AG09319 (cell line): ENCODE results near the gene MOCOS.
A peak's percentile ranks its signal among the peaks of the same experiment; 100 is the strongest.

ENCODE experiments used
- DNase-seq: peaks from one replicate; pipeline ENCODE4 v3.0.0-alpha.2; 2010; ENCODE audit warnings: low read depth; ENCODE audit errors: extremely low read depth
- TF ChIP-seq, protein P1 (sequence below): IDR thresholded peaks from 2 replicates; pipeline ENCODE4 v1.5.1; 2011; ENCODE audit warnings: low read depth, mild to moderate bottlenecking, inconsistent platforms, low read length, moderate library complexity

MOCOS gene

DNA sequence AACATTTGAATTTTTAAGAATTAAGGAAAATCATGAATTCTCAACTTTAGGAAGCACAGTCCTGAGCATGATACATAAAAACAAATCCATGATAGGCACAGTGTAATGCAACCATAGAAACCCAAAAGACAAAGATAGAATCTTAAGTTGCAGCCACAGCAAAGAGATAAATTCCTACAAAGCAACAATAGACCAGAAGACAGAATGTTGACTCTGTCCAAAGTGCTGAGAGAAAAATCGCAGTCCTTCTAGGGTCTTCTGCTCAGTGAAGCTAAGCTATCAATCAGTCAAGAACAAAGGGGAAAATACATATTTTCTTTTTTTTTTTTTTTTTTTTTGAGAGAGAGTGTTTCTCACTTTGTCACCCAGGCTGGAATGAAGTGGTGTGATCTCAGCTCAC, 88.3 kb downstream of the MOCOS start:
- DNase-seq: no peak
- TF ChIP-seq, protein P1, sequence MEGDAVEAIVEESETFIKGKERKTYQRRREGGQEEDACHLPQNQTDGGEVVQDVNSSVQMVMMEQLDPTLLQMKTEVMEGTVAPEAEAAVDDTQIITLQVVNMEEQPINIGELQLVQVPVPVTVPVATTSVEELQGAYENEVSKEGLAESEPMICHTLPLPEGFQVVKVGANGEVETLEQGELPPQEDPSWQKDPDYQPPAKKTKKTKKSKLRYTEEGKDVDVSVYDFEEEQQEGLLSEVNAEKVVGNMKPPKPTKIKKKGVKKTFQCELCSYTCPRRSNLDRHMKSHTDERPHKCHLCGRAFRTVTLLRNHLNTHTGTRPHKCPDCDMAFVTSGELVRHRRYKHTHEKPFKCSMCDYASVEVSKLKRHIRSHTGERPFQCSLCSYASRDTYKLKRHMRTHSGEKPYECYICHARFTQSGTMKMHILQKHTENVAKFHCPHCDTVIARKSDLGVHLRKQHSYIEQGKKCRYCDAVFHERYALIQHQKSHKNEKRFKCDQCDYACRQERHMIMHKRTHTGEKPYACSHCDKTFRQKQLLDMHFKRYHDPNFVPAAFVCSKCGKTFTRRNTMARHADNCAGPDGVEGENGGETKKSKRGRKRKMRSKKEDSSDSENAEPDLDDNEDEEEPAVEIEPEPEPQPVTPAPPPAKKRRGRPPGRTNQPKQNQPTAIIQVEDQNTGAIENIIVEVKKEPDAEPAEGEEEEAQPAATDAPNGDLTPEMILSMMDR: no peak

DNA sequence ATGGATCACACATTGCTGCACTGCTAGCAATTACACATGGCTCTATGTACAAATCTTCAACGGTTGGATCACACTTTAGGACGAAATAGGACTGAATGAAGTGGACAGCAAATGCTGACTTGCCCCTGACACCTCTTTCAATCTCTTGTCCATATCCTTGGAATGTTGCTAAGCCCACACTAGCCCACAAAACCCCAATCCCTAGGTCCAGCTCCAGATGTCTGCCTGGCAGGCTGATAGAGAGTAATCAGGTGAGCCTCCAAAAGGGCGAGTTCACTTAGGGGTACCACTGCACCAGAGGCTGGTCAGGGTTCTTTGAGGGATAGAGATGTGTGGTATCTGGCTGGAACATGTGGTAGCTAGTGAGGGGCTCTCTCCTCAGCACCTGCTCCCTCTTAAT, 91.7 kb downstream of the MOCOS start:
- TF ChIP-seq, protein P1: no peak
- no peak for DNase-seq

DNA sequence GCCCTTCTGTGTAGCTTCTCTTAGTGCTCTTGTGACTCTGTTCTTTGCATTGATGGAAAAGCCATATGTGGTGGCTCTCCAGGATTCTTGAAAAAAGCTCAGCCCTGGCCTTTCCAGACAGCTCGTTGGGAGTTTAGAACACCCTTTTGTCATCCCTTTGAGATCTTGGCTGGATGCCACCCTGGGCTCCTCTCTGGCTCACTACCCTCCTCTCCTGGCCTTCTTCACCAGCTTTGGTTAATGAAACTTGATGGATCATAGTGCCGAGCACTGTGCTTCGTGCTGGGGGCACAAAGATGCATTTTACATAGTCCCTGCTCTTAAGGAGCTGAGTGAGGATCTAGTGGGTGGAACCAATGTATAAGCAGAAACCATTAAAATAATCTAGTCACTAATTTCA, 94.6 kb downstream of the MOCOS start:
- DNase-seq: no peak
- TF ChIP-seq, protein P1: no peak

DNA sequence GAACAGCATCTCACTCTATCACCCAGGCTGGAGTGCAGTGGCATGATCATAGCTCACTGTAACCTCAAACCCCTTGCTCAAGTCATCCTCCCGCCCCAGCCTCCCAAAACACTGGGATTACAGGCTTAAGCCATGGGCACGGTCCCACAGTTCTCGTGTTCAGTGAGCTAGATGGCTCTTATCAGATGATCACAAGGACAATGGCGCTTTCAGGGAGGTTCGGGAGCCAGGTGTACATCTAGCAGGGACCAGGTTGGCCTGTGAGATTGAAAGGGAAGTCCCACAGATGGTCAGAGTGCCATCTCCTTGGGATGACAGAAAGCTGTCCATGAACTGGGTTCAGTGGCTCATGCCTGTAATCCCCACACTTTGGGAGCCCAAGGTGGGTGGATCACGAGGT, 96.2 kb downstream of the MOCOS start:
- no peak for DNase-seq

DNA sequence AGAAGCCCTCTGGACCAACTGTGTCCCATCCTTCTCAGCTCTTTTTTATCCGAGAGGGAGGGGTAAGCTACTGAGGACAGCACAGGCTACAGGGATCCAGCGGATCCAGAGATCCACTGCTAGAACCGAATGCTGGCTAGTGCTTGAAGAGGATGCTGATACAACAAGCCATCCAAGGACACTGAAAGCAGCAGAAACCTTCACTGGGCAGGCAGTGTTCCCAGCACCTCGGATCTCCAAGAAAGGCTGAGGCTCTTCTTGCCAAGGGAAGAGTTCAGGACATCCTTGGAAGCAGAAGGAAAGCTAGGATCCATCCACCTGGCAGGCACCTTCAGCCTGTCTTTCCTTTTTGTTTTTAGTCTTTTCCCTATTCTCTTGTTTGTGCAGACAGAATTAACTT, 97.0 kb downstream of the MOCOS start:
- TF ChIP-seq, protein P1: no peak
- no peak for DNase-seq

More for the DNA sequence above, 96.2 kb downstream of the MOCOS start:
- TF ChIP-seq, protein P1: no peak

DNA sequence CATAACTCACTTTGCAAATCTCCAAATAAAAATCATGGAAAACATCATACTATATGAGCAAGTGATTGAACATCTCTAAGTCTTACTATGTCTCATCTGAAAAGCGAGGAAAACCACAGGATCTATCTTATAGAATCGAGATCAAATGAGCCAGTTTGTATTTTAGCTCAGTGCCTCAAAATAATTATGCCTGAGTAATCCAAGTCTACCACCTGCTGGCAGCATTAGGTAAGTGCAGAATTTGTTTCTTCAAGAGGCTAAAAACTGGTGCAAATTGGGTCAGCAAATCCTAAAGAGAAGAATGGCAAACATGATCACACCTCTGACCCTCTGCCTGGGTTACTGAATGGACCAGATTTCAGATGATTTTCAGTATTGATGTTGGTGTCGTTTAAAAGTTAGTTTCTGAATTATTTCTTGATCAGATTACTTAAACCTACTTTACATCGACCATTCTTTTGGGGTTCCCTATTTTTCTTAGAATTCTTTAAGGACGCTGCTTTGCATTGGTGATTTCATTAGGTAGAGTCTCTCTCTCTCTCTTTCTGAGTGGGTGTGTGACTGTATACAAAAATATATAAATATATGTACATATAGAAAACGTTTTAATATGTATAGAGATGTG, 97.5 kb downstream of the MOCOS start:
- TF ChIP-seq, protein P1: peak; percentile 81
- no peak for DNase-seq

DNA sequence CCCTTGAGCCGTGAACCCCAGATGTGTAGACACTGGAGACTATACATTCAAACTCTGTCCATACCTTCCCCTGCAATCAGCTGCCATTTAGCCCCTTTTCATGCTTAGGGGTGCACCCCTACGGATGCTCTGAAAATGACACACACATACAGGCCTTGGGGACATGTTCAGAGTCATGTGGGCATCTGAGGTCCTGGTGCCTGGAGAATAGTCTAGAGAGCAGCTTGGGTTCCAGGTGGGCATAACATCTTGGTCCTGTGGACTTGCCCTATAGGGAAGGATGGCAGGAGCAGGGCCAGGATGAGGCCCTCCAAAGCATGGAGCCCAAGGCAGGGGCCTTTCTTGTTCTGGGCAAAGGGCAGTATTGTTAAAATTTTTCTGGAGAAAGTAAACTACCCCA, 100.4 kb downstream of the MOCOS start:
- DNase-seq: no peak
- TF ChIP-seq, protein P1: no peak
